IMR-90 (cell line): ENCODE data around the gene PLCL2. TPM values are rescaled to one million over a fixed set of nuclear protein-coding genes. Genes with fewer than 3 reads are reported as not detected.

Experiments
- ATAC-seq: fragments of 200-7000 bp; cut with Tn5 transposase; 2 replicates; pipeline ENCODE4 v1.9.1; 2020; ENCODE audit warnings: low read depth, mild to moderate bottlenecking, moderate library complexity
- BruUV-seq: library from RNA; stranded (reverse); fragments of 400-500 nt; replicated peaks from 2 replicates; lab custom pipeline; 2021; lab: Mats Ljungman, UMichigan
- CTCF ChIA-PET: fragments of 300-600 bp; formaldehyde crosslinking; extraction: SDS; loops from one replicate; lab custom pipeline; 2021; ENCODE audit warnings: antibody characterized with exemption; lab: Yijun Ruan, JAX
- POLR2A ChIA-PET: fragments of 300-600 bp; sonication (Branson Sonifier 250); formaldehyde crosslinking; loops from one replicate; lab custom pipeline; 2022; ENCODE audit warnings: antibody characterized with exemption; ENCODE audit not compliant: unreplicated experiment; lab: Charles Lee
- DNase-seq: peaks from one replicate; pipeline ENCODE4 v3.0.0; 2013
- H2AFZ ChIP-seq: replicated peaks from 2 replicates; pipeline ENCODE3; 2013; ENCODE audit warnings: low read length, mild to moderate bottlenecking; ENCODE audit not compliant: poor library complexity
- H2AK5ac ChIP-seq: 2 replicates; pipeline ENCODE4 v1.6.1; 2013; ENCODE audit warnings: low read depth, low read length, inconsistent platforms
- H2AK9ac ChIP-seq: replicated peaks from 2 replicates; pipeline ENCODE3; 2013; ENCODE audit warnings: mild to moderate bottlenecking, low read depth, low read length, moderate library complexity; ENCODE audit not compliant: poor library complexity
- H2BK120ac ChIP-seq: 2 replicates; pipeline ENCODE4 v1.6.1; 2013; ENCODE audit warnings: low read depth, low read length, inconsistent platforms
- H2BK15ac ChIP-seq: 3 replicates; pipeline ENCODE4 v1.6.1; 2013; ENCODE audit warnings: low read depth, low read length, inconsistent platforms
- H2BK20ac ChIP-seq: 2 replicates; pipeline ENCODE4 v1.6.1; 2013; ENCODE audit warnings: low read depth, mild to moderate bottlenecking, inconsistent platforms, low read length, moderate library complexity
- H2BK5ac ChIP-seq: 2 replicates; pipeline ENCODE4 v1.6.1; 2013; ENCODE audit warnings: mild to moderate bottlenecking, low read depth, low read length, inconsistent platforms; ENCODE audit not compliant: poor library complexity, severe bottlenecking
- H3K14ac ChIP-seq: replicated peaks from 2 replicates; pipeline ENCODE4 v1.6.1; 2013; ENCODE audit warnings: low read depth, low read length, inconsistent platforms
- H3K18ac ChIP-seq: 2 replicates; pipeline ENCODE4 v1.6.1; 2013; ENCODE audit warnings: low read depth, low read length, control low read depth
- H3K23ac ChIP-seq: 2 replicates; pipeline ENCODE4 v1.6.1; 2013; ENCODE audit warnings: low read depth, low read length, inconsistent platforms
- H3K27ac ChIP-seq: 2 replicates; pipeline ENCODE4 v1.5.1; 2013; ENCODE audit warnings: mild to moderate bottlenecking, control low read depth, low read length; ENCODE audit not compliant: insufficient read depth
- H3K27me3 ChIP-seq: 2 replicates; pipeline ENCODE4 v1.6.1; 2013; ENCODE audit warnings: low read length; ENCODE audit not compliant: control insufficient read depth, insufficient read depth
- H3K36me3 ChIP-seq: 2 replicates; pipeline ENCODE4 v1.6.1; 2013; ENCODE audit warnings: low read length, mixed read lengths; ENCODE audit not compliant: control insufficient read depth, insufficient read depth
- H3K4ac ChIP-seq: 2 replicates; pipeline ENCODE4 v1.6.1; 2013; ENCODE audit warnings: low read depth, low read length, inconsistent platforms
- H3K4me1 ChIP-seq: 2 replicates; pipeline ENCODE4 v1.6.1; 2013; ENCODE audit warnings: low read length, mixed read lengths; ENCODE audit not compliant: control insufficient read depth, insufficient read depth
- H3K4me2 ChIP-seq: 2 replicates; pipeline ENCODE4 v1.6.1; 2013; ENCODE audit warnings: low read depth, mild to moderate bottlenecking, control low read depth, low read length, moderate library complexity
- H3K4me3 ChIP-seq: 2 replicates; pipeline ENCODE4 v1.5.1; 2013; ENCODE audit warnings: low read depth, mild to moderate bottlenecking, control low read depth, low read length, moderate library complexity; ENCODE audit not compliant: insufficient read depth
- H3K56ac ChIP-seq: 2 replicates; pipeline ENCODE4 v1.6.1; 2013; ENCODE audit warnings: low read length, inconsistent platforms; ENCODE audit not compliant: insufficient read depth; ENCODE audit errors: extremely low read depth
- H3K79me1 ChIP-seq, 2 experiments: 2 replicates each; pipeline ENCODE4 v1.6.1; 2013; ENCODE audit warnings: low read length in 2 of 2, inconsistent platforms in 1 of 2, low read depth in 1 of 2
- H3K9ac ChIP-seq: 2 replicates; pipeline ENCODE4 v1.6.1; 2013; ENCODE audit warnings: low read depth, low read length, control low read depth
- H3K9me1 ChIP-seq: 2 replicates; pipeline ENCODE4 v1.6.1; 2013; ENCODE audit warnings: low read length, inconsistent platforms; ENCODE audit not compliant: insufficient read depth
- H3K9me3 ChIP-seq: 2 replicates; pipeline ENCODE4 v1.6.1; 2013; ENCODE audit warnings: low read length; ENCODE audit not compliant: control insufficient read depth, insufficient read depth
- H4K20me1 ChIP-seq: 2 replicates; pipeline ENCODE4 v1.6.1; 2013; ENCODE audit warnings: low read length, inconsistent platforms; ENCODE audit not compliant: insufficient read depth
- H4K5ac ChIP-seq: 2 replicates; pipeline ENCODE4 v1.6.1; 2013; ENCODE audit warnings: mild to moderate bottlenecking, low read depth, low read length, control low read depth
- H4K8ac ChIP-seq, 2 experiments: 2 replicates each; pipeline ENCODE4 v1.6.1; 2013; ENCODE audit warnings: low read depth in 2 of 2, low read length in 2 of 2, control low read depth in 1 of 2, inconsistent platforms in 1 of 2
- H4K91ac ChIP-seq: 2 replicates; pipeline ENCODE4 v1.6.1; 2013; ENCODE audit warnings: low read depth, low read length, inconsistent platforms; ENCODE audit not compliant: insufficient read depth
- CEBPB ChIP-seq: IDR thresholded peaks from 2 replicates; pipeline ENCODE4 v1.6.1; 2012; ENCODE audit warnings: low read depth, low read length, improper control_type of control experiment
- MAZ ChIP-seq: IDR thresholded peaks from 2 replicates; pipeline ENCODE4 v1.6.1; 2012; ENCODE audit warnings: low read depth, mild to moderate bottlenecking, low read length, improper control_type of control experiment, moderate library complexity, borderline replicate concordance
- NFE2L2 ChIP-seq: fragments of 150-350 bp; IDR thresholded peaks from 2 replicates; pipeline ENCODE4 v1.6.1; 2016; ENCODE audit warnings: low read depth, mild to moderate bottlenecking, low read length
- RAD21 ChIP-seq: IDR thresholded peaks from 2 replicates; pipeline ENCODE4 v1.6.1; 2012; ENCODE audit warnings: low read length, improper control_type of control experiment
- WGBS, 2 experiments: methylation state at CpG; one replicate each; pipeline versions ENCODE4 v1.1.5 to v1.1.7; 2013; ENCODE audit warnings: missing lambda C conversion rate in 2 of 2; ENCODE audit not compliant: insufficient read length in 1 of 2; ENCODE audit errors: extremely low coverage in 2 of 2; 5-methylcytosine and 5-hydroxymethylcytosine counted together
- dilution Hi-C: fragments of 300-500 bp; cut with HindIII; formaldehyde crosslinking; loops from one replicate; pipeline ENCODE4 v1.14.3; 2018; ENCODE audit warnings: low sequenced_read_pairs; ENCODE audit not compliant: unreplicated experiment
- in situ Hi-C: fragments of 300-500 bp; cut with MboI; formaldehyde crosslinking; loops from 3 replicates; pipeline ENCODE4 v1.14.3; 2019; ENCODE audit warnings: low sequenced_read_pairs, inconsistent platforms, mixed read lengths
- intact Hi-C: fragments of 100-400 bp; cut with micrococcal nuclease; formaldehyde crosslinking; loops from 2 replicates; pipeline ENCODE4 v1.10.0; 2022
- polyA plus RNA-seq, 3 experiments: library from polyadenylated mRNA; depleted of rRNA; stranded (reverse); fragments of >200 nt; gene quantifications; 2 replicates each; pipeline ENCODE4 v1.2.3, GENCODE V29; 2012; ENCODE audit warnings: low replicate concordance in 1 of 3
- total RNA-seq: library from RNA; depleted of rRNA; stranded (reverse); fragments of >200 nt; gene quantifications from 2 replicates; pipeline ENCODE4 v1.2.3, GENCODE V29; 2012

PLCL2 gene
- total and polyA plus RNA-seq, 2 of the 4 experiments (the other 2 are of a cell fraction): 0.92 to 3.8 TPM

DNA sequence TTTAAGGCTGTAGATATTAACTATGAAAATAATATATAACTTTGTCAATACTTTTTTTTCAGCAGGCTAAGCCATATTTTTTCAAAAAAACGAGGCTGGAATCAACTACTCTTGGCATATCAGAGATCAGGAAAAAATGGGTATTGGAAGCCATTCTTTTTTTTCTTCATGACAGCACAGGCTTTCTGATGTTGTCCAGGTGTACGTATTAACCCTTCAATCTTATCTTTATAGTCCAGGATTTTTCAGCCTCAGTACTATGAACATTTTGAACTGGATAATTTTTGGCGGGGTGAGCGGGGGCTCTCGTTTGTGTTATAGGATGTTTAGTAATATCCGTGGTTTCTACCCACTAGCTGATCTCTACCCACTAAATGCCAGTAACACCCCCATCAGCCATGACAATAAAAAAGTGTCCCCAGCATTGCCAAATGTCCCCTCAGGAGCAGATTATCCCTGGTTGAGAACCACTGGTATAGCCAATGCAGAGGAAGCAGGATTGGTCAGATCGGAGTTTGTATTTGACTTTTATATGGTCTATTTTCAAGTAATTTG lies 52.0 kb downstream of the PLCL2 start:
- Histone ChIP-seq H2AK9ac (no peak overlapping the region), H3K9me1 (no peaks in the 10 kb centered on the region), H3K27me3 (no peaks in the 10 kb centered on the region; the same call in 1 of the 2 replicates), H4K8ac (no peak overlapping the region), H3K27ac (no peak overlapping the region), H3K4ac (no peak overlapping the region), H2AFZ (no peak overlapping the region), H3K79me1 (no peaks in the 10 kb centered on the region; a peak in 1 of 4 replicates), H3K36me3 (no peaks in the 10 kb centered on the region), H3K4me1 (no peaks in the 10 kb centered on the region), H2BK120ac (no peak overlapping the region), H4K5ac (no peak overlapping the region), H2AK5ac (no peak overlapping the region), H3K9ac (no peak overlapping the region), H2BK15ac (no peak overlapping the region), H3K23ac (no peak overlapping the region), H3K4me2 (no peak overlapping the region), H3K14ac (no peak overlapping the region), H3K56ac (no peak overlapping the region), H3K18ac (no peak overlapping the region), H2BK5ac (no peak overlapping the region), H4K20me1 (no peaks in the 10 kb centered on the region), H4K91ac (no peak overlapping the region), H3K9me3 (no peaks in the 10 kb centered on the region), H3K4me3 (no peak overlapping the region), H2BK20ac (no peak overlapping the region)
- intact Hi-C loops (no loop called here), dilution Hi-C loops (no loop called here), in situ Hi-C loops (no loop called here)
- ChIA-PET CTCF (no interaction called here), POLR2A (no interaction called here)
- WGBS, 2 experiments: no CpG with 5 or more reads among the region's 7 CpGs
- no TSS peak for BruUV-seq
- TF ChIP-seq RAD21: no peak
- no peak for TF ChIP-seq MAZ
- TF ChIP-seq CEBPB: no peak
- no peak for TF ChIP-seq NFE2L2
- ATAC-seq (no peak), DNase-seq (no peak)
